ENCODE results near the gene SUN2.
"Not testable (repeated sequence)": the region's sequence is repeated elsewhere in the genome, so short reads cannot be mapped to it uniquely, and the experiment has no call there.

Gene SUN2

GRCh38 chr22:38755911-38756532 lies at the start of gene SUN2:
Gene SUN2 (minus strand): TSS chr22:38755998. CDS start chr22:38752628, 3,370 bp downstream.
- peak; percentile 86 for DNase-seq (ENCODE audit: low read depth, low spot score)

GRCh38 chr22:38805041-38805593 lies 49.3 kb upstream of the SUN2 start:
- DNase-seq (ENCODE audit: low read depth, low spot score) = not testable (repeated sequence)

GRCh38 chr22:38802671-38803121 lies 46.9 kb upstream of the SUN2 start:
- no peak for DNase-seq (ENCODE audit: low read depth, low spot score)

GRCh38 chr22:38799265-38800002 lies 43.6 kb upstream of the SUN2 start:
- DNase-seq (ENCODE audit: low read depth, low spot score) = no peak

- no peak for DNase-seq (ENCODE audit: low read depth, low spot score)
Observed at GRCh38 chr22:38798496-38798895, 42.7 kb upstream of the SUN2 start.

- no peak for DNase-seq (ENCODE audit: low read depth, low spot score)
Observed at GRCh38 chr22:38796262-38796957, 40.6 kb upstream of the SUN2 start.

- no peak for DNase-seq (ENCODE audit: low read depth, low spot score)
Observed at GRCh38 chr22:38795569-38795968, 39.8 kb upstream of the SUN2 start.

GRCh38 chr22:38793721-38794466 lies 38.1 kb upstream of the SUN2 start, which contains the start of gene DNAL4:
Gene DNAL4 (minus strand): TSS chr22:38794143. CDS start chr22:38782731, 11,412 bp downstream.
- DNase-seq (ENCODE audit: low read depth, low spot score) = peak; percentile 83

- DNase-seq (ENCODE audit: low read depth, low spot score) = no peak
Observed at GRCh38 chr22:38793317-38793716, 37.5 kb upstream of the SUN2 start.

GRCh38 chr22:38792833-38793232 lies 37.0 kb upstream of the SUN2 start:
- no peak for DNase-seq (ENCODE audit: low read depth, low spot score)

- DNase-seq (ENCODE audit: low read depth, low spot score) = no peak
Observed at GRCh38 chr22:38789606-38790005, 33.8 kb upstream of the SUN2 start.

GRCh38 chr22:38788846-38789245 lies 33.0 kb upstream of the SUN2 start:
- DNase-seq (ENCODE audit: low read depth, low spot score) = no peak

GRCh38 chr22:38788021-38788816 lies 32.4 kb upstream of the SUN2 start:
- no peak for DNase-seq (ENCODE audit: low read depth, low spot score)

GRCh38 chr22:38786631-38787030 lies 30.8 kb upstream of the SUN2 start:
- DNase-seq (ENCODE audit: low read depth, low spot score) = no peak

GRCh38 chr22:38784856-38785255 lies 29.1 kb upstream of the SUN2 start:
- DNase-seq (ENCODE audit: low read depth, low spot score) = no peak

GRCh38 chr22:38784035-38784434 lies 28.2 kb upstream of the SUN2 start:
- no peak for DNase-seq (ENCODE audit: low read depth, low spot score)

- DNase-seq (ENCODE audit: low read depth, low spot score) = no peak
Observed at GRCh38 chr22:38783095-38783615, 27.4 kb upstream of the SUN2 start.

GRCh38 chr22:38782402-38783094 lies 26.8 kb upstream of the SUN2 start:
- DNase-seq (ENCODE audit: low read depth, low spot score) = no peak

- DNase-seq (ENCODE audit: low read depth, low spot score) = no peak
Observed at GRCh38 chr22:38781033-38781432, 25.2 kb upstream of the SUN2 start.
